Measurements from ENCODE around the gene CDK4.
A peak's percentile ranks its signal among the peaks of the same experiment; 100 is the strongest.

CDK4 gene

GRCh38 chr12:57740656-57741412 is 11.3 kb downstream of the CDK4 start:
- no peaks in the 10 kb centered on the region for H3K27me3 Mint-ChIP-seq
- H3K27ac Mint-ChIP-seq, result peak overlapping the region; percentile 87
- peaks cover 66% of the 10 kb centered on the region for H3K4me1 Mint-ChIP-seq
- ATAC-seq, result peak; percentile 45
- H3K4me3 Mint-ChIP-seq, result peak overlapping the region; percentile 79
- no peaks in the 10 kb centered on the region for H3K9me3 Mint-ChIP-seq
- H3K36me3 Mint-ChIP-seq, result peaks cover 9% of the 10 kb centered on the region

DNA sequence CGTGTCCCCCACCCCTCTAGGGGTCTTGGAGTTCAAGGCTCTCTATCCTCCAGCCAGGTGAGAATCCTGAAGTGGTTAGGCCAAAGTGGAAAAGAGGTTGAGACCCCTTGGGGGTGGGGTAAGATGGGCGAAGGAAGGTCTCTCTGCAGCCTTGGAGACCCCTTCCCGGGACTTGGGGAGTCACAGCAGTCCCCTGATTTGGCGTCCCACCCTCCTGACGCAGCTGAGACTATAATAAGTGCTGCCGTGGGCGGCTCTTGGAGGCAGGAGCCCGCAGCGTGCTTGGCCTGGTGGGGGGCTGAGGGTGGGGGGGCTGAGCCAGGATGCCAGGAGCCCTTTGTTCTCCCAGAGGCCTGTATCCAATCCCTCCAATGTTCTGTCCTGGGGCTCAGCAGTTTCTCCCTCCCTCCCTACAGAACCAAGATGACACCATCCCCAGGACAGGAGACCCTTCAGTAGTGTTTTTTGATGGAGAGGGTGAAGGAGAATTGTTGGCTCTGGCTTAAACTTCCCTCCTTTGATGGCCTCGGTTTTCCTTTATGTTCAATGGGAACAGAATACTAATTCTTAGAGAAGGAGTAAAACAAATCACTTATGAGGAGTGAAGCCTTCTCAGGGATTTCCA is 12.1 kb downstream of the CDK4 start:
- Mint-ChIP-seq H3K9me3 (no peaks in the 10 kb centered on the region), H3K27ac (peak overlapping the region; percentile 87), H3K4me3 (no peak overlapping the region), H3K36me3 (peaks cover 12% of the 10 kb centered on the region), H3K4me1 (peaks cover 59% of the 10 kb centered on the region), H3K27me3 (no peaks in the 10 kb centered on the region)
- no peak for ATAC-seq

DNA sequence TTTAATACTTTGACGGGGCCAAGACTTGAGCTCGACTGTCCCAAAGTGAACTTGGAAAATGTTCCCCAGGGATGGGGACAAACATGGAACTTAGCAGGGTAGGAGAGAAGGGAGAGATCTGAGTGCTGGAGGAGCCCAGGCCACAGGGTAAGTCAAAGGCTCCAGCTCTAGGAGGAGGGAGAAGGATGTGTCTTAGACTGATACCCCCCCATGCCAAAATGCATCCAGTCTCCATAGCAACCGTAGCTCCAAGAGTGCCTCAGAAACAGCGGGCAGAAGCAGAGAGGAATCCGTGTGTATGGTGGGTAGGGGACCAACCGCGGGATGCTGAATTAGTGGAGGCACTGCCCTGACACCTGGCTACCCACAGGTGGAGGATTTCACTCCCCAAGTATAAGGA is 12.7 kb downstream of the CDK4 start:
- H3K27ac Mint-ChIP-seq, result no peak overlapping the region
- no peaks in the 10 kb centered on the region for H3K27me3 Mint-ChIP-seq
- ATAC-seq, result no peak
- H3K36me3 Mint-ChIP-seq, result peaks cover 18% of the 10 kb centered on the region
- H3K9me3 Mint-ChIP-seq, result no peaks in the 10 kb centered on the region
- H3K4me3 Mint-ChIP-seq, result no peak overlapping the region
- H3K4me1 Mint-ChIP-seq, result peaks cover 53% of the 10 kb centered on the region

DNA sequence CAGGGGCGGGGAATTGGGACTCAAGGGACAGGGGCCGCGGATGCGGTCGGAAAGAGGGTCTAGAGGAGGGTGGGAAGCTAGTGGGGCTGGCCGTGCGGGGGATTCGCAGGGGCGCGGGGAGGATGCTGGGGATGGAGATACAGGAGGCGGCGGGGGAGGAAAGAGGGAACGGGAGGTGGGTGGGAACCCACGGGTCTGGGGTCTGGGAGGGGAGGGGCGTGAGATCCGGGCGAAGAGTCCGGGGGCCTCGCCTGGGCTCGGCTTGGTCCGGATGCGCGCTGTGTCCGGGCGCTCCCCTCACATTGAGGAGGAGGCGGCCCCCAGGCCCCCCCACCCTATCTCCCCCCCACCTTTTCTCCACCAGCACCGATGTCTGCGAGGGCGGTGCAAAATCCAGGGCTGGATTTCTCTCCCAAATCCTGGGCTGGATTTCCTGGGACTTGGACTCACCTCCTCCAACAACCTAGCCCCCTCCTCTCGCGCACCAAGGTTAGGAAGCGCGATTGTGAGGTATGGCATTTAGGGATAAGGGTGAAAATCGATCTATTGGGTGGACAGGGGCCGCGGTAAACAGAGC is 13.4 kb downstream of the CDK4 start, which contains the start of gene AGAP2:
Gene AGAP2, minus strand, starts transcription at position 82 of the 577 bp plus-strand sequence. CDS start 496 bp downstream, outside the sequence.
- Mint-ChIP-seq H3K36me3 (peaks cover 22% of the 10 kb centered on the region), H3K9me3 (no peaks in the 10 kb centered on the region), H3K4me3 (no peak within 1 kb of the TSS), H3K27ac (no peak within 1 kb of the TSS), H3K27me3 (no peaks in the 10 kb centered on the region), H3K4me1 (peaks cover 48% of the 10 kb centered on the region)
- ATAC-seq, result no peak

GRCh38 chr12:57737467-57738460 is 14.3 kb downstream of the CDK4 start:
- peaks cover 48% of the 10 kb centered on the region for H3K4me1 Mint-ChIP-seq
- H3K9me3 Mint-ChIP-seq, result no peaks in the 10 kb centered on the region
- peak; percentile 57 for ATAC-seq
- no peak overlapping the region for H3K27ac Mint-ChIP-seq
- no peaks in the 10 kb centered on the region for H3K27me3 Mint-ChIP-seq
- H3K36me3 Mint-ChIP-seq, result peaks cover 32% of the 10 kb centered on the region
- no peak overlapping the region for H3K4me3 Mint-ChIP-seq

GRCh38 chr12:57736741-57737466 is 15.2 kb downstream of the CDK4 start:
- H3K27ac Mint-ChIP-seq, result no peak overlapping the region

DNA sequence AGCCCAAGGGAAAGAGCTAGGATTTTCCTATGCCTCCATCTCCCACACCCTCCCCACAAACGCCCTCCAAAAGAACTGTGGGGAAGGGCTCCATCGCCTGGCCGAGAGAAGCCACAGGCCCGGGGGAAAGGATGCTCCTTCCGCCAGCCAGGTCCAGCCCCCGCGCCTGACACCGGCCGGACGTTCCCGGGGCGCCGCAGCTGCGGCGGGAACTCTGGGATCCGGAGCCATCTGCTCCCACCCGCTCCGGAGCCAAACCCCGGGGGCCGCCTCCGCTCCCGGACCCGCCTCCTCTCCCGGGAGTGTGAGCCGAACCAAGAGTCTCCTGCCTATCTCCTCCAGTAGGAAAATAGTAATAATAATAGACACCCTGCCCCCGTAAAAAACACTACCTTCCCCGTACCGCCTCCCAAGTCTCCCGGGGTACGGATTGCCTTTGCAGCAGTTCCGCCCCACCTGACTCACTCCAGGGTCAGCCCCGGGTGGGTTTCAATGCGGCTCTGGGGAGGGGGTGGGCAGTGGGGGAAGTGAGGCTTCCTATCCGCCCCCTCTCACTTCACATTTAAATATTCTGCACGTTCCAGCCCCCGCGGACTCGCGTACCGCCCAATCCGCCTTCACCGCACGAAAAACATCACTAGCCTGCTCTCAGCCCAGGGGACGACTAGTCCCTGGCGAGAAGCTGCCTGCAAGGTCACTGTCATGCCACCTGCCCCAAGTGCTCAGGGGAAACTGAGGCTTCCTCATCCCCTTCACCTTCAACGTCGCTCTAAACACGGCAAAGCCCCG is 16.0 kb downstream of the CDK4 start:
- H3K27ac Mint-ChIP-seq, result no peak overlapping the region
- no peak overlapping the region for H3K4me3 Mint-ChIP-seq
- no peaks in the 10 kb centered on the region for H3K9me3 Mint-ChIP-seq
- peaks cover 48% of the 10 kb centered on the region for H3K36me3 Mint-ChIP-seq
- no peaks in the 10 kb centered on the region for H3K27me3 Mint-ChIP-seq
- peaks cover 32% of the 10 kb centered on the region for H3K4me1 Mint-ChIP-seq
- ATAC-seq, result no peak

More at GRCh38 chr12:57736741-57737466, 15.2 kb downstream of the CDK4 start:
- Mint-ChIP-seq H3K4me3 (no peak overlapping the region), H3K27me3 (no peaks in the 10 kb centered on the region), H3K4me1 (peaks cover 39% of the 10 kb centered on the region), H3K36me3 (peaks cover 41% of the 10 kb centered on the region), H3K9me3 (no peaks in the 10 kb centered on the region)
- no peak for ATAC-seq

DNA sequence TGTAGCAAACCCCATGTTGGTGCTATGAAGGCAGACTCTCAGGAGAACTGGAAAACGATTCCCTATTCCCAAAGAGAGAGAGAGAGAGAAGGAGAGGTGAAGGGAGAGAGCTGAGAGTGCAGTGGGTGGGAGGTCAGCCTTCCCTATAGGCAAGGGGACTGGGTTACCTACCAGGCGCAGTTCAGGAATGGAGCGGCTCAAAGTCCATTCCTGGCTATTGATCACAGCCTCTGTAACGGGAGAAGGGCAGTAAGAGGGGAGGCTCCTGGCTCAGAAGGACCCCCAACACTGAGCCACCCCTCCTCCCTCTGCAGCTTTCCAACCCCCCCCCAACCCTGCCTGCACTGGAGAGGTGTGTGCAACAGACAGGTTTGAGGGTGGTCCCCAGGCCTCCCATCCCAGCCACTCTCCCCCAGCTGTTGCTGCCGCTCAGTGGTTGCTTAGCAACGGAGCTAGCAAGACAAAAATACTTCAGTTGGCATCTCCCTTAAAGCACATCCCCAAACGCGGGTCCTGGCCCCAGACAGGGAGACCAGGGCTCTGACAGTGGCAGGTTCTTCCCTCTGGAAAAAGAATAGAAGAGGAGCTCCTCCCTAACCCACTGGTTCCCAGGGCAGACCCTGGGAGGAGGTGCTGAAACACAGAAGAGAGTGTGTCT is 16.8 kb downstream of the CDK4 start:
- Mint-ChIP-seq H3K9me3 (no peaks in the 10 kb centered on the region), H3K4me3 (no peak overlapping the region), H3K4me1 (peaks cover 24% of the 10 kb centered on the region), H3K36me3 (peaks cover 56% of the 10 kb centered on the region), H3K27me3 (no peaks in the 10 kb centered on the region), H3K27ac (no peak overlapping the region)
- no peak for ATAC-seq

GRCh38 chr12:57734591-57734990 is 17.5 kb downstream of the CDK4 start:
- Mint-ChIP-seq H3K4me1 (peaks cover 16% of the 10 kb centered on the region), H3K4me3 (no peak overlapping the region), H3K27me3 (no peaks in the 10 kb centered on the region), H3K9me3 (no peaks in the 10 kb centered on the region), H3K27ac (no peak overlapping the region), H3K36me3 (peaks cover 56% of the 10 kb centered on the region)
- no peak for ATAC-seq

- Mint-ChIP-seq H3K4me3 (no peak overlapping the region), H3K9me3 (no peaks in the 10 kb centered on the region), H3K4me1 (peaks cover 10% of the 10 kb centered on the region), H3K27ac (no peak overlapping the region), H3K36me3 (peaks cover 62% of the 10 kb centered on the region), H3K27me3 (no peaks in the 10 kb centered on the region)
- no peak for ATAC-seq
Measured at GRCh38 chr12:57733928-57734327, 18.2 kb downstream of the CDK4 start.

- Mint-ChIP-seq H3K27ac (no peak overlapping the region), H3K36me3 (peaks cover 70% of the 10 kb centered on the region), H3K4me3 (no peak overlapping the region), H3K27me3 (no peaks in the 10 kb centered on the region), H3K9me3 (no peaks in the 10 kb centered on the region), H3K4me1 (peaks cover 9% of the 10 kb centered on the region)
- no peak for ATAC-seq
Measured at GRCh38 chr12:57732726-57733593, 19.1 kb downstream of the CDK4 start.

GRCh38 chr12:57732270-57732669 is 19.8 kb downstream of the CDK4 start:
- Mint-ChIP-seq H3K27me3 (no peaks in the 10 kb centered on the region), H3K27ac (no peak overlapping the region), H3K9me3 (no peaks in the 10 kb centered on the region), H3K36me3 (peaks cover 76% of the 10 kb centered on the region), H3K4me1 (peaks cover 9% of the 10 kb centered on the region), H3K4me3 (no peak overlapping the region)
- ATAC-seq, result no peak
